DOHH2 (cell line): Measurements from ENCODE around the gene PLAGL1.

ENCODE experiments used
- H3F3A ChIP-seq: fragments of 200-600 bp; sonication (generic), shearing (Covaris generic); 2 replicates; pipeline ENCODE4 v1.6.0; 2016; ENCODE audit warnings: antibody characterized with exemption, mild to moderate bottlenecking; ENCODE audit not compliant: control insufficient read depth, insufficient read depth
- H3K27ac ChIP-seq: fragments of 200-600 bp; sonication (generic); 2 replicates; pipeline ENCODE4 v1.5.1; 2014; ENCODE audit warnings: low read depth, mild to moderate bottlenecking, low read length, moderate library complexity
- H3K27me3 ChIP-seq: fragments of 200-600 bp; sonication (generic); 2 replicates; pipeline ENCODE4 v1.6.1; 2014; ENCODE audit warnings: mild to moderate bottlenecking, low read length, mixed read lengths; ENCODE audit not compliant: control insufficient read depth
- H3K36me3 ChIP-seq: fragments of 200-600 bp; sonication (generic); 2 replicates; pipeline ENCODE4 v1.6.1; 2014; ENCODE audit warnings: mild to moderate bottlenecking, low read length, moderate library complexity, mixed read lengths; ENCODE audit not compliant: control insufficient read depth
- H3K4me1 ChIP-seq: fragments of 200-600 bp; sonication (generic); 2 replicates; pipeline ENCODE4 v1.6.1; 2014; ENCODE audit warnings: mild to moderate bottlenecking, low read length, mixed read lengths; ENCODE audit not compliant: control insufficient read depth
- H3K4me2 ChIP-seq: fragments of 200-600 bp; sonication (generic); 2 replicates; pipeline ENCODE4 v1.6.0; 2014; ENCODE audit warnings: mild to moderate bottlenecking, low read length, moderate library complexity
- H3K4me3 ChIP-seq: fragments of 200-600 bp; sonication (generic); 2 replicates; pipeline ENCODE4 v1.5.1; 2014; ENCODE audit warnings: mild to moderate bottlenecking, low read length, mixed read lengths
- H3K79me2 ChIP-seq: fragments of 200-600 bp; sonication (generic); 2 replicates; pipeline ENCODE4 v1.6.1; 2014; ENCODE audit warnings: mild to moderate bottlenecking, low read length, mixed read lengths; ENCODE audit not compliant: control insufficient read depth
- H3K9me2 ChIP-seq: fragments of 200-600 bp; sonication (generic); replicated peaks from 2 replicates; pipeline ENCODE4 v1.6.1; 2014; ENCODE audit warnings: mild to moderate bottlenecking, low read length, mixed read lengths; ENCODE audit not compliant: control insufficient read depth
- H3K9me3 ChIP-seq: fragments of 200-600 bp; sonication (generic); 2 replicates; pipeline ENCODE4 v1.6.1; 2014; ENCODE audit warnings: antibody characterized with exemption, low read length, mixed read lengths; ENCODE audit not compliant: control insufficient read depth, insufficient read depth
- H4K20me1 ChIP-seq: fragments of 200-600 bp; sonication (generic); 2 replicates; pipeline ENCODE4 v1.6.0; 2014; ENCODE audit warnings: low read depth, mild to moderate bottlenecking, antibody characterized with exemption, low read length, moderate library complexity; ENCODE audit not compliant: control insufficient read depth, insufficient read depth
- CTCF ChIP-seq: fragments of 200-600 bp; sonication (generic); IDR thresholded peaks from one replicate; pipeline ENCODE4 v1.5.1; 2014; ENCODE audit warnings: antibody characterized with exemption, mild to moderate bottlenecking, low read depth, low read length; ENCODE audit not compliant: poor library complexity, severe bottlenecking
- EZH2phosphoT487 ChIP-seq: fragments of 200-600 bp; sonication (generic); IDR thresholded peaks from 2 replicates; pipeline ENCODE4 v1.6.1; 2017; ENCODE audit warnings: borderline replicate concordance, mild to moderate bottlenecking, antibody characterized with exemption, low read length, moderate library complexity, mixed read lengths

Gene PLAGL1

GRCh38 chr6:143969077-143969476 is 39.0 kb downstream of the PLAGL1 start:
- H3K79me2 ChIP-seq = no peaks in the 10 kb centered on the region
- no peak for TF ChIP-seq CTCF
- TF ChIP-seq EZH2phosphoT487 = no peak
- no peak overlapping the region for H3K27ac ChIP-seq
- H4K20me1 ChIP-seq = no peaks in the 10 kb centered on the region
- H3K4me3 ChIP-seq = no peak overlapping the region
- no peaks in the 10 kb centered on the region for H3F3A ChIP-seq
- no peaks in the 10 kb centered on the region for H3K4me1 ChIP-seq
- H3K4me2 ChIP-seq = no peak overlapping the region
- H3K36me3 ChIP-seq = no peaks in the 10 kb centered on the region
- H3K9me2 ChIP-seq = no peaks in the 10 kb centered on the region
- no peaks in the 10 kb centered on the region for H3K9me3 ChIP-seq
- H3K27me3 ChIP-seq = no peaks in the 10 kb centered on the region; the same call in 1 of the 2 replicates

GRCh38 chr6:143967706-143968376 is 40.2 kb downstream of the PLAGL1 start:
- no peak for TF ChIP-seq CTCF
- no peak for TF ChIP-seq EZH2phosphoT487
- Histone ChIP-seq H3K4me2 (no peak overlapping the region), H3K27ac (no peak overlapping the region), H3K36me3 (no peaks in the 10 kb centered on the region), H3K4me3 (no peak overlapping the region), H3K9me2 (no peaks in the 10 kb centered on the region), H4K20me1 (no peaks in the 10 kb centered on the region), H3K4me1 (no peaks in the 10 kb centered on the region), H3K27me3 (no peaks in the 10 kb centered on the region; the same call in 1 of the 2 replicates), H3K79me2 (no peaks in the 10 kb centered on the region), H3F3A (no peaks in the 10 kb centered on the region), H3K9me3 (no peaks in the 10 kb centered on the region)

GRCh38 chr6:143966312-143966711 is 41.7 kb downstream of the PLAGL1 start:
- Histone ChIP-seq H3K4me2 (no peak overlapping the region), H3K27me3 (no peaks in the 10 kb centered on the region)

More at GRCh38 chr6:143966312-143966711, 41.7 kb downstream of the PLAGL1 start:
- Histone ChIP-seq H3K79me2 (no peaks in the 10 kb centered on the region), H3K4me3 (no peak overlapping the region), H3F3A (no peaks in the 10 kb centered on the region), H3K9me3 (no peaks in the 10 kb centered on the region), H4K20me1 (no peaks in the 10 kb centered on the region), H3K4me1 (no peaks in the 10 kb centered on the region), H3K9me2 (no peaks in the 10 kb centered on the region), H3K27ac (no peak overlapping the region), H3K36me3 (no peaks in the 10 kb centered on the region)
- TF ChIP-seq CTCF = no peak
- no peak for TF ChIP-seq EZH2phosphoT487
